Keratinocyte (primary cell): ENCODE results near the gene MRPL3.

Experiments
- EZH2 ChIP-seq: IDR thresholded peaks from one replicate; pipeline ENCODE4 v1.6.1; 2012; ENCODE audit warnings: inconsistent platforms, mild to moderate bottlenecking, low read length, moderate library complexity
- TF ChIP-seq, protein P1 (sequence below), 3 experiments: IDR thresholded peaks in 1 of 3; conservative IDR thresholded peaks in 1 of 3; optimal IDR thresholded peaks in 1 of 3; 2 replicates in 2 of 3; 3 replicates in 1 of 3; pipeline versions ENCODE3 to v1.5.1; 2011; ENCODE audit warnings: low read length in 3 of 3, mild to moderate bottlenecking in 3 of 3, moderate library complexity in 2 of 3, control low read depth in 1 of 3, inconsistent platforms in 1 of 3; ENCODE audit not compliant: insufficient read depth in 2 of 3; ENCODE audit errors: extremely low read depth in 1 of 3

DNA sequence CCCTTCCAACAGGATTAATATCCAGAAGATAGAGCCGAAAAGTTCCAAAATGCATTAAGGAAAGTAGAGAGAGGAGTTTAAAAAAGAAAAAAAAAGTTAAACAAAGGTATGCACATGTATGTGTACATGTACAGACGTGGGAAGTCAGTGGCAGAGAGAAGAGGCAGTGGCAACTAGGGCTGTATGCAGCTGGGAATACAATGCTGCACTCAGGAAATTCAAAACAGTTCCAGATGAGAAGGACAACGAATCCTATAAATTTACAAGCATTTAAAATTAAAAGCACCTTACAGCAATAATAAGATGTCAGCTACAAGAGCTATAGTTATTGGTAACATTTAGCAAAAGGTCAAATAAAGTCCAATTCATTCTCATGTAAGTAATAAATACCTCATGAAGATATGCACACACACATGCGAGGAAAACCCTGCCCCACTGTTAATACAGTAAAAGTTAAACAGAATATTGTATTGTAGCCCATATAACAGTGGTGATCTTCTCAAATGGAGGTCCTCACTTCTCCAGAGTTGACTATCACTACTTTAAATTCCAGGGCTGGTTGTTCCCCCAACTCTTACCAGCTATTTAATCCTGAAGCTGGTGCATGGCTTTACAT lies 18.2 kb downstream of the MRPL3 start:
- TF ChIP-seq, protein P1, sequence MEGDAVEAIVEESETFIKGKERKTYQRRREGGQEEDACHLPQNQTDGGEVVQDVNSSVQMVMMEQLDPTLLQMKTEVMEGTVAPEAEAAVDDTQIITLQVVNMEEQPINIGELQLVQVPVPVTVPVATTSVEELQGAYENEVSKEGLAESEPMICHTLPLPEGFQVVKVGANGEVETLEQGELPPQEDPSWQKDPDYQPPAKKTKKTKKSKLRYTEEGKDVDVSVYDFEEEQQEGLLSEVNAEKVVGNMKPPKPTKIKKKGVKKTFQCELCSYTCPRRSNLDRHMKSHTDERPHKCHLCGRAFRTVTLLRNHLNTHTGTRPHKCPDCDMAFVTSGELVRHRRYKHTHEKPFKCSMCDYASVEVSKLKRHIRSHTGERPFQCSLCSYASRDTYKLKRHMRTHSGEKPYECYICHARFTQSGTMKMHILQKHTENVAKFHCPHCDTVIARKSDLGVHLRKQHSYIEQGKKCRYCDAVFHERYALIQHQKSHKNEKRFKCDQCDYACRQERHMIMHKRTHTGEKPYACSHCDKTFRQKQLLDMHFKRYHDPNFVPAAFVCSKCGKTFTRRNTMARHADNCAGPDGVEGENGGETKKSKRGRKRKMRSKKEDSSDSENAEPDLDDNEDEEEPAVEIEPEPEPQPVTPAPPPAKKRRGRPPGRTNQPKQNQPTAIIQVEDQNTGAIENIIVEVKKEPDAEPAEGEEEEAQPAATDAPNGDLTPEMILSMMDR (optimal IDR thresholded peaks at IDR 0.05 in 1 of 3, IDR thresholded peaks at IDR 0.05 in 1 of 3, conservative IDR thresholded peaks at IDR 0.05 in 1 of 3; ENCODE audit: extremely low read depth in 1 of 3, insufficient read depth in 2 of 3, low read length in 3 of 3) = no peak
- TF ChIP-seq EZH2 = no peak
